Naive thymus-derived CD4-positive, alpha-beta T cell (primary cell): Measurements from ENCODE around the gene CEP63. TPM values are rescaled to one million over a fixed set of nuclear protein-coding genes. Genes with fewer than 3 reads are reported as not detected.

ENCODE experiments used
- ATAC-seq: fragments of 150-1000 bp; cut with Tn5 transposase; 2 replicates; pipeline ENCODE4 v1.10.0; 2021; ENCODE audit warnings: mild to moderate bottlenecking, moderate library complexity
- CTCF ChIA-PET: fragments of 350-600 bp; sonication (Branson Sonifier 250); formaldehyde crosslinking; loops from one replicate; lab custom pipeline; 2021; ENCODE audit warnings: antibody characterized with exemption; lab: Charles Lee
- POLR2A ChIA-PET: fragments of 350-600 bp; sonication (Branson Sonifier 250); formaldehyde crosslinking; loops from one replicate; lab custom pipeline; 2021; ENCODE audit warnings: antibody characterized with exemption, inconsistent platforms; lab: Charles Lee
- DNase-seq, 9 donors: peaks; one replicate each; pipeline versions ENCODE4 v3.0.0 to v3.0.0-alpha.2; 2020 to 2022; ENCODE audit warnings: mixed read lengths in 1 of 9
- H3K27ac ChIP-seq: one replicate; pipeline ENCODE4 v1.7.0; 2013; ENCODE audit warnings: mild to moderate bottlenecking, low read depth, low read length, moderate library complexity
- H3K27me3 ChIP-seq, 2 donors: one replicate each; pipeline ENCODE4 v1.7.0; 2013; ENCODE audit warnings: low read length in 2 of 2, mild to moderate bottlenecking in 2 of 2, moderate library complexity in 2 of 2; ENCODE audit not compliant: control insufficient read depth in 2 of 2, insufficient read depth in 2 of 2
- H3K36me3 ChIP-seq, 3 experiments: 1 replicate in 2 of 3; 2 replicates in 1 of 3; pipeline ENCODE4 v1.7.0; 2013; ENCODE audit warnings: low read length in 3 of 3, mild to moderate bottlenecking in 3 of 3, moderate library complexity in 1 of 3; ENCODE audit not compliant: insufficient read depth in 3 of 3, control insufficient read depth in 2 of 3
- H3K4me1 ChIP-seq, 2 donors: one replicate each; pipeline ENCODE4 v1.7.0; 2013; ENCODE audit warnings: low read length in 2 of 2, mild to moderate bottlenecking in 2 of 2, moderate library complexity in 1 of 2; ENCODE audit not compliant: control insufficient read depth in 2 of 2, insufficient read depth in 2 of 2
- H3K4me3 ChIP-seq: 2 replicates; pipeline ENCODE4 v1.7.0; 2013; ENCODE audit warnings: mild to moderate bottlenecking, low read length
- H3K9me3 ChIP-seq, 3 experiments: 1 replicate in 2 of 3; 2 replicates in 1 of 3; pipeline ENCODE4 v1.7.0; 2013; ENCODE audit warnings: low read length in 3 of 3; ENCODE audit not compliant: control insufficient read depth in 2 of 3
- H3K27ac Mint-ChIP-seq, 9 donors: one replicate each; pipeline ENCODE4 v1.8.0; 2020 to 2022; ENCODE audit warnings: mixed read lengths in 9 of 9, mild to moderate bottlenecking in 8 of 9, moderate library complexity in 5 of 9, inconsistent platforms in 2 of 9
- H3K27me3 Mint-ChIP-seq, 5 donors: one replicate each; pipeline ENCODE4 v1.8.0; 2021 to 2022; ENCODE audit warnings: mixed read lengths in 5 of 5, mild to moderate bottlenecking in 1 of 5
- H3K36me3 Mint-ChIP-seq, 5 donors: one replicate each; pipeline ENCODE4 v1.8.0; 2020 to 2022; ENCODE audit warnings: mixed read lengths in 5 of 5, mild to moderate bottlenecking in 3 of 5, inconsistent platforms in 1 of 5
- H3K4me1 Mint-ChIP-seq, 7 donors: one replicate each; pipeline ENCODE4 v1.8.0; 2020 to 2022; ENCODE audit warnings: mixed read lengths in 7 of 7, mild to moderate bottlenecking in 3 of 7, inconsistent platforms in 1 of 7
- H3K4me3 Mint-ChIP-seq, 10 donors: one replicate each; pipeline ENCODE4 v1.8.0; 2020 to 2022; ENCODE audit warnings: mild to moderate bottlenecking in 10 of 10, mixed read lengths in 10 of 10, moderate library complexity in 6 of 10, inconsistent platforms in 2 of 10
- H3K9me3 Mint-ChIP-seq, 11 donors: one replicate each; pipeline ENCODE4 v1.8.0; 2020 to 2022; ENCODE audit warnings: mixed read lengths in 11 of 11, mild to moderate bottlenecking in 4 of 11, inconsistent platforms in 1 of 11, moderate library complexity in 1 of 11
- intact Hi-C, 2 donors: fragments of 100-400 bp; cut with micrococcal nuclease; formaldehyde crosslinking; loops; one replicate each; pipeline ENCODE4 v1.15.1; 2023
- polyA plus RNA-seq, 2 donors: library from polyadenylated mRNA; unstranded; fragments of 300-500 nt; fragmentation: Illumina TruSeq; gene quantifications; one replicate each; pipeline ENCODE4 v1.2.3, GENCODE V29; 2021
- total RNA-seq, 6 experiments: library from RNA in 5 of 6; stranded (reverse) in 5 of 6; gene quantifications; 1 replicate in 5 of 6; 2 replicates in 1 of 6; pipeline ENCODE4 v1.2.3 and lab custom pipeline; 2021 to 2026

The CEP63 gene
- total and polyA plus RNA-seq, 7 experiments from 2014 or later = 21.1 to 56.3 (median 26.4) TPM

DNA sequence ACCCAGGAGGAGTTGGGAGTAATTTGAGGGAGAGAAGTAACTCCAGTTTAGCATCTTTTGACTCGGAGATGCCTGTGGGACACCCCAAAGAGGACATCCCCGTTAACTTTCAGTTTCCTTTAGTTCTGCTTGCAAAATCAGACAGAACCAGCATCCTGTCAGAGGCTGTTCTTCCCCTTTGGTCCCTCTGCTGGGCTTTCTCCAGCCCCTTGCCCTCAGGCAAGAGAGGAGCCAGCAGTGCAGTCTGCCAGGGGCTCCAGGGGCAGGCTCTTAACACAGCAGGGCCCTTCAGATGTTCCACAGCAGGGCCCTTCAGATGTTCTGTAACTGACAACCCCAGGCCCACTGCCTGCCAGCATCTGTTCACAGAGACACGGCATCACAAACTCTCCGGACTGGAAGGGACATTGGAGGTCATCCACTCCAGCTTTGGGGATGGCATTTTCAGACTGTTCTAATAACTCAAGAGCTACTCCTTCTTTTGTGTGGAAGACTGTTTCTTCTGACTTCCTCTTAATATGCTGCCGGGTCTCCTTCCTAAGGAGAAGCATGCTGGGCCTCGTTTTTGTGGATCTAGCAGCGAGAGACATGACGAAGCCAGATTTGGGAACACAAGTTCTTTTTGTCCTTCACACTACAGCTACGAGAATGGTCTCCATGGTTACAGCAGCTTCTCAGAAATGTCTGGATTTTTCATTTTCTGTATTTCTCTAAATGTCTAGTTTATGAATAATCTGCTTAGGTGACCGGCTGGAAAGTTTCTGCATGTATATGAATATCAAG, 113.1 kb downstream of the CEP63 start:
- Histone ChIP-seq H3K36me3 (no peaks in the 10 kb centered on the region), H3K4me1 (no peaks in the 10 kb centered on the region), H3K27me3 (no peaks in the 10 kb centered on the region), H3K27ac (no peak overlapping the region), H3K9me3 (no peaks in the 10 kb centered on the region), H3K4me3 (no peak overlapping the region)
- Mint-ChIP-seq H3K9me3 (peaks cover 0 to 2% (median 0%) of the 10 kb centered on the region in 11 donors), H3K27ac (no peak overlapping the region), H3K27me3 (peaks cover 4 to 25% (median 8%) of the 10 kb centered on the region in 5 donors), H3K4me1 (peaks cover 0 to 12% (median 7%) of the 10 kb centered on the region in 7 donors), H3K4me3 (peak overlapping the region in 1 of 10 donors; percentile 51), H3K36me3 (no peaks in the 10 kb centered on the region)
- ChIA-PET POLR2A (no interaction called here), CTCF (no interaction called here)
- ATAC-seq = no peak
- intact Hi-C loops = no loop called here
- DNase-seq = no peak

DNA sequence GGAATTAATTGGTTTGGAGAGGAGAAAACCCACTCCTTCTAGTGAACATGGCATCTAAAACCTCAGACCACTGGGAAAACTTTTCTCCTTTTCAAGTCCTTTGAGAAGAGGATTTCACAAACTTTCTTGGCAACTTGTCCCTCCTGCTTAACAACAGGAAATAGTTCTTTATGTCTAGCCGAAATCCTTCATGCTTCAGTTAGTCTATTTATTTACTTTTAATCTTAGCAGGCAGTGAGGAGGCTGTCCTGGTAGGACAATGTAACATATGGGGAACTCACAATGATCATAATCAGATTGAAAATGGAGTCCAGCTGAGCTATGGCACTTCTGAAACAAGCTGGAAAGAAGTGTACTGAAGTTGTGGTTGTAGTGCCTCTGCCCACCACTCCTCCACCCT, 114.3 kb downstream of the CEP63 start:
- Mint-ChIP-seq H3K27me3 (peaks cover 4 to 19% (median 8%) of the 10 kb centered on the region in 5 donors), H3K27ac (no peak overlapping the region), H3K4me1 (peaks cover 0 to 12% (median 7%) of the 10 kb centered on the region in 7 donors), H3K9me3 (no peaks in the 10 kb centered on the region), H3K36me3 (no peaks in the 10 kb centered on the region), H3K4me3 (peak overlapping the region in 5 of 10 donors; percentile 12 to 79 (median 52))
- ChIA-PET CTCF (no interaction called here), POLR2A (no interaction called here)
- no peak for ATAC-seq
- DNase-seq = no peak
- no peak overlapping the region for H3K4me3 ChIP-seq
- H3K4me1 ChIP-seq = no peaks in the 10 kb centered on the region
- intact Hi-C loops = loop anchor here in 1 of 2 donors (2.0 to 5.0 kb wide), 3 partner anchors 41 to 1442 kb away; no protein-coding TSS in a partner anchor
- H3K27ac ChIP-seq = no peak overlapping the region
- no peaks in the 10 kb centered on the region for H3K27me3 ChIP-seq
- H3K9me3 ChIP-seq = no peaks in the 10 kb centered on the region
- no peaks in the 10 kb centered on the region for H3K36me3 ChIP-seq

DNA sequence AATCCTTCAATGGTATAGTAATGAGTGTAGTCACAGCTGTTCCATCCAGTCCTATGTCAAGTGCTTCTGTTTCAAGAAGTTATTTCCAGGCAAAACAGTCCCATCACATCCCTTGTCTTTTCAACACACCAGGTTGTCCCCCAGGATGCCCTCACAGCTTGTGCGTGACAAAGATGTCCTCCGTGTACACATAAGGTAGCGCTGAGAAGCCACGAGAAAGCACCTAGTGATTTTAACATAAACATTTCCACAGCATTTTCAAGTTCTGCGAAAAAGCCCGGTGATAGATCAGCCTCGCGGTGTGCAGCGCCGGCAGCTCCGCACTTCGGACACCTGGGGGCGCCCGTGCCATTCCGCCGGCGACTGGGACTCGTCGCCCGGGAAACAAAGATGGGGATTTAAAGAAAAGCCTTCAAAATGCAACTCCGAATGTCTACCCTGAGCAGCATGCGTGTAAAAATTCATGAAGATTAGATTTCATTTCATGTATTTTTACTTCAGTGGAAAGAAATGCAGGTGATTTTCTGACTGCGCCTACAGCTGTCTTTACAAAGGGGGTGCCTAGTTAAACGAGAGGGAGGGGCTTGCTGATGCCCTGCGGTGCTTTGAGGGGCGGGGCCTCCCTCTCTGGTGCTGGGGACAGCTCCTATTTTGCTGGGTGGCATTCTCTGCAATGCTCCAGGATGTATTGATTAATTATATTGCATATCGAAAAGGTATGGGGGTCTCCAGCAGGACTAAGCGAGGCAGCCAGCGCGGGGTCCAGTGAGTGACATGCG, 115.0 kb downstream of the CEP63 start:
- Mint-ChIP-seq H3K27me3 (peaks cover 7 to 24% (median 13%) of the 10 kb centered on the region in 5 donors), H3K9me3 (no peaks in the 10 kb centered on the region), H3K27ac (peak overlapping the region in 1 of 9 donors; percentile 13), H3K4me1 (peaks cover 0 to 12% (median 7%) of the 10 kb centered on the region in 7 donors), H3K4me3 (peak overlapping the region; percentile 12 to 79 (median 56)), H3K36me3 (no peaks in the 10 kb centered on the region)
- ATAC-seq (peak; percentile 82), DNase-seq (peak in 8 of 9 donors; percentile 12 to 67 (median 54))
- CTCF ChIA-PET = no interaction called here
- intact Hi-C loops = loop anchor here in 1 of 2 donors (1.0 to 5.0 kb wide), 4 partner anchors 40 to 1441 kb away; no protein-coding TSS in a partner anchor
- Histone ChIP-seq H3K27ac (no peak overlapping the region), H3K36me3 (no peaks in the 10 kb centered on the region), H3K4me3 (no peak overlapping the region), H3K4me1 (no peaks in the 10 kb centered on the region), H3K27me3 (no peaks in the 10 kb centered on the region), H3K9me3 (no peaks in the 10 kb centered on the region)
- POLR2A ChIA-PET = no interaction called here

DNA sequence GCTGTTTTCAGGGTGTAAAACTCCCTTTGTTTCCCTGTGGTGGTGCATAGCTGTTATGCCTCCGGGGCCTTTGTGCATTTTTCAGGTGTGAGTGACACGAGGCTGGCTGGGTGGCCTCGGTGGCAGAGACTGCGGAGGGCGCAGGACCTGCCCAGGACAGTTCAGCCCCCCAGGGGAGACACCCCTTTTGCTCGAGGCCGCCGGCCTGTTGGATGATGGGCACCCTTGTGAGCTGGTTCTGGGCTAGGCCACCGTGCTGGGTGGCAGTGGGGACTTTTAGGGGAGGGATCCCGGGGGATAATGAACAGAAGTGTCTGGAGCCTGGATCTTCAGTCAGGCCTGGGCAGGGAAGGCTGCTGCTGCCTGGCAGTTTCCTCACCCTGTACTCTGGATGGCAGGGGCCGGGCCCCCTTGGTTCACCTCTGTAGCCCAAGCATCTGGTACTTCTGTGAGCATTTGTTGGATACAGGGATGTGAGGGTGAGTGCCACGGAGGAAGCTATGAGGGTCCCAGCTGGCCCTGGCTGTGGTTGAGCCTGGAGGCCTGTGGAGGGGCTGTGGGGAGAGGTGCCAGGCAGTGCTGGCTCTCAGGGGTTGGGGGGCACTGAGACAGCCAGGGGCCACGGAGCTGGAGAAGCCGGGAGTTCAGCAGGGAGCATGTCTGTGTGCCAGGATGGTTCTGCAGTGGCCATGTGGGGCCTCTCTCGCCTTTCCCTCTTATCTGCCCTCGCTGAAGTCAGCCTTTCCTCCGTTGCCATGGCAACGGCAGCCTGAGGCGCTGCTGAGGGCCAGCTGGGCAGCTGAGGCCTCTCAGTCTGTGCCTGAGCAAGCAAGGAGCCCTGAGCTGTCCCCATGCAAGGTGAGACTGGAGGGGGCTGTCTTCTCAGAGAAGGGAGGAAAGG, 115.9 kb downstream of the CEP63 start:
- CTCF ChIA-PET = no interaction called here
- H3K9me3 ChIP-seq = no peaks in the 10 kb centered on the region
- H3K4me1 ChIP-seq = no peaks in the 10 kb centered on the region
- H3K27ac ChIP-seq = no peak overlapping the region
- no peak overlapping the region for H3K4me3 ChIP-seq
- H3K27me3 ChIP-seq = no peaks in the 10 kb centered on the region
- intact Hi-C loops = loop anchor here in 1 of 2 donors (1.0 to 5.0 kb wide), 4 partner anchors 39 to 1441 kb away; no protein-coding TSS in a partner anchor
- Mint-ChIP-seq H3K36me3 (no peaks in the 10 kb centered on the region), H3K4me1 (peaks cover 0 to 12% (median 7%) of the 10 kb centered on the region in 7 donors), H3K9me3 (no peaks in the 10 kb centered on the region), H3K27ac (no peak overlapping the region), H3K27me3 (peaks cover 9 to 27% (median 15%) of the 10 kb centered on the region in 5 donors), H3K4me3 (no peak overlapping the region)
- ATAC-seq (no peak), DNase-seq (no peak)
- POLR2A ChIA-PET = no interaction called here
- H3K36me3 ChIP-seq = no peaks in the 10 kb centered on the region

DNA sequence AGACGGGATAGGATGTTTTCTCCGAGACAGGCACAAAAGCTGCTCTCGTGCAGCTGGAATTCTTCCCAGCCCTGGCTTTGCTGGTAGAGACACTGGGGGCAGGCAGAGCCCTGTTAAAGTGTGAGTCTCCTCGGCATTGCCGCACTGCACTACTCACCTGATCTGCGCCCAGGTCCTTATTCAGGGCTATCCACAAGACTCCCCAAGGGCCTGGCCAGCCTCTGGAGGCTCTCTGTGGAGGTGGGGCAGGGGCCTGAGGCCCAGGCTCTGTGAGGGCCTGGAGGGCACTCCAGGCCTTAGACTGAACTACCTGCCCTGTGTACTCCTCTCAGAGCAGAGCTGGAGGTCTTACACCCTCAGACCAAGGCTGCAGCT, 116.6 kb downstream of the CEP63 start:
- Histone ChIP-seq H3K4me3 (no peak overlapping the region), H3K27me3 (no peaks in the 10 kb centered on the region), H3K9me3 (no peaks in the 10 kb centered on the region), H3K27ac (no peak overlapping the region), H3K36me3 (no peaks in the 10 kb centered on the region), H3K4me1 (no peaks in the 10 kb centered on the region)
- H3K9me3 Mint-ChIP-seq = no peaks in the 10 kb centered on the region
- peaks cover 0 to 12% (median 7%) of the 10 kb centered on the region in 7 donors for H3K4me1 Mint-ChIP-seq
- H3K27ac Mint-ChIP-seq = no peak overlapping the region
- intact Hi-C loops = loop anchor here in 1 of 2 donors (5.0 kb wide), 1 partner anchor 1440 kb away; no protein-coding TSS in a partner anchor
- ChIA-PET CTCF (interaction anchor here (1.3 kb wide), 1 partner anchor 1439 kb away, joined by 3 read pairs; no protein-coding TSS in a partner anchor), POLR2A (no interaction called here)
- DNase-seq (no peak), ATAC-seq (no peak)
- peaks cover 9 to 27% (median 15%) of the 10 kb centered on the region in 5 donors for H3K27me3 Mint-ChIP-seq
- H3K36me3 Mint-ChIP-seq = no peaks in the 10 kb centered on the region
- no peak overlapping the region for H3K4me3 Mint-ChIP-seq

DNA sequence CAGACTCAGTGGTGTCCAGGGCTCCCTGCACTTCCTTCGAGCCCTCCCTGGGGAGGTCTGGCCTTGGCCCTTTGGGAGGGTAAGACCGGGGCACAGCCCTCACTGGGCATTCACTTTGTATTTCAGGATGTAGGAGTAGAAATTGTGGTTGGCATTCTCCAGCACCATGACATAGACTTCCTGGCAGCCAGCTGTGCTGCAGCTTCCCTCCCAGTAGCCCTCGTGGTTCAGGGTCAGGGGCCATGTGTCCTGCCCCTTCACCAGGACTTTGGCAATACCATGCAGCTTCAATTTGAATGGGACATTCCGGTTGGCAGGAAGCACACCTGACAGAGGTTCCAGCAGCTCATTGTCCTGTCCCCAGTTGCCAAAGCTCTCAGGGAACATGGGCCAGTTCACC, 117.6 kb downstream of the CEP63 start:
- Histone ChIP-seq H3K27me3 (no peaks in the 10 kb centered on the region), H3K9me3 (no peaks in the 10 kb centered on the region), H3K4me3 (no peak overlapping the region), H3K27ac (no peak overlapping the region), H3K36me3 (no peaks in the 10 kb centered on the region), H3K4me1 (no peaks in the 10 kb centered on the region)
- H3K4me1 Mint-ChIP-seq = peaks cover 0 to 9% (median 7%) of the 10 kb centered on the region in 7 donors
- H3K27me3 Mint-ChIP-seq = peaks cover 9 to 26% (median 15%) of the 10 kb centered on the region in 5 donors
- H3K4me3 Mint-ChIP-seq = no peak overlapping the region
- CTCF ChIA-PET = interaction anchor here (0.7 to 1.3 kb wide), 2 partner anchors 455 to 1438 kb away, joined by 3 read pairs; no protein-coding TSS in a partner anchor
- intact Hi-C loops = loop anchor here in 1 of 2 donors (5.0 kb wide), 1 partner anchor 1439 kb away; no protein-coding TSS in a partner anchor
- DNase-seq (no peak), ATAC-seq (no peak)
- H3K9me3 Mint-ChIP-seq = no peaks in the 10 kb centered on the region
- no peaks in the 10 kb centered on the region for H3K36me3 Mint-ChIP-seq
- H3K27ac Mint-ChIP-seq = no peak overlapping the region
- POLR2A ChIA-PET = no interaction called here
